Measurements from ENCODE around the gene PNMA8A. TPM values are rescaled to one million over a fixed set of nuclear protein-coding genes. Genes with fewer than 3 reads are reported as not detected.

PNMA8A gene
- total RNA-seq, 4 donors from 2014 or later = 0.90 to 7.4 (median 3.4) TPM

DNA sequence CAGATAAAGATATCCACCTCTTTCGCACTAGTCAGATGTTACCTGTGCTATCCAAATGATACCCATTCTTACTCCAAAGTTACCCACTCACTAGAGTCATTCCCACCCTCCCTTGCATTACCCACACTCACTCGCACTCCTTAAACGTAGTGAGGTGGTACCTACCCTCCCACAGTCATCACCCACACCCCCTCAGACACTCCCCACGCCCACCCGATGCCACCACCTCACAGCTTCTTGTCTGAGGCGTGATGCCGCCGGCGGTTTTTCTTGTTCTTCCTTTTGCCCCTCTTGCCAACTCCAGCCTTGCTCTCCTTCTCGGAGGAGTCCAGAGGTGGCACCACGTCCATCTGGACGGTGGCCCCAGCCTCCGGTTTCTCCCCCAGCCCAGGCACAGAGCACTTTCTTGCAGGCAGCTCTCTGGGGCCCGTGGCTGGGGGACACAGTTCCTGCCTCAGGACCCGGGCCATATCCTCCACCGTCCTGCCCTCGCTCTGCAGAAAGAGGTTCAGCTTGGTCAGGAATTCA lies 43.8 kb downstream of the PNMA8A start:
- Histone ChIP-seq H3K9me3 (no peaks in the 10 kb centered on the region), H3K27me3 (peaks cover 0 to 49% of the 10 kb centered on the region in 2 donors), H3K4me1 (peaks cover 0 to 20% (median 4%) of the 10 kb centered on the region in 4 donors), H3K36me3 (no peaks in the 10 kb centered on the region), H3K4me3 (no peak overlapping the region), H3K27ac (no peak overlapping the region)
- TF ChIP-seq POLR2A (IDR thresholded peaks at IDR 0.05) = no peak
- no peak for TF ChIP-seq EP300 (IDR thresholded peaks at IDR 0.05)
- TF ChIP-seq, protein P1, sequence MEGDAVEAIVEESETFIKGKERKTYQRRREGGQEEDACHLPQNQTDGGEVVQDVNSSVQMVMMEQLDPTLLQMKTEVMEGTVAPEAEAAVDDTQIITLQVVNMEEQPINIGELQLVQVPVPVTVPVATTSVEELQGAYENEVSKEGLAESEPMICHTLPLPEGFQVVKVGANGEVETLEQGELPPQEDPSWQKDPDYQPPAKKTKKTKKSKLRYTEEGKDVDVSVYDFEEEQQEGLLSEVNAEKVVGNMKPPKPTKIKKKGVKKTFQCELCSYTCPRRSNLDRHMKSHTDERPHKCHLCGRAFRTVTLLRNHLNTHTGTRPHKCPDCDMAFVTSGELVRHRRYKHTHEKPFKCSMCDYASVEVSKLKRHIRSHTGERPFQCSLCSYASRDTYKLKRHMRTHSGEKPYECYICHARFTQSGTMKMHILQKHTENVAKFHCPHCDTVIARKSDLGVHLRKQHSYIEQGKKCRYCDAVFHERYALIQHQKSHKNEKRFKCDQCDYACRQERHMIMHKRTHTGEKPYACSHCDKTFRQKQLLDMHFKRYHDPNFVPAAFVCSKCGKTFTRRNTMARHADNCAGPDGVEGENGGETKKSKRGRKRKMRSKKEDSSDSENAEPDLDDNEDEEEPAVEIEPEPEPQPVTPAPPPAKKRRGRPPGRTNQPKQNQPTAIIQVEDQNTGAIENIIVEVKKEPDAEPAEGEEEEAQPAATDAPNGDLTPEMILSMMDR (IDR thresholded peaks at IDR 0.05) = no peak
- DNase-seq (ENCODE audit: low spot score in 2 of 2) = no peak
- WGBS, 2 donors = 81 to 86% methylated on average over 17 of the region's 17 CpGs

DNA sequence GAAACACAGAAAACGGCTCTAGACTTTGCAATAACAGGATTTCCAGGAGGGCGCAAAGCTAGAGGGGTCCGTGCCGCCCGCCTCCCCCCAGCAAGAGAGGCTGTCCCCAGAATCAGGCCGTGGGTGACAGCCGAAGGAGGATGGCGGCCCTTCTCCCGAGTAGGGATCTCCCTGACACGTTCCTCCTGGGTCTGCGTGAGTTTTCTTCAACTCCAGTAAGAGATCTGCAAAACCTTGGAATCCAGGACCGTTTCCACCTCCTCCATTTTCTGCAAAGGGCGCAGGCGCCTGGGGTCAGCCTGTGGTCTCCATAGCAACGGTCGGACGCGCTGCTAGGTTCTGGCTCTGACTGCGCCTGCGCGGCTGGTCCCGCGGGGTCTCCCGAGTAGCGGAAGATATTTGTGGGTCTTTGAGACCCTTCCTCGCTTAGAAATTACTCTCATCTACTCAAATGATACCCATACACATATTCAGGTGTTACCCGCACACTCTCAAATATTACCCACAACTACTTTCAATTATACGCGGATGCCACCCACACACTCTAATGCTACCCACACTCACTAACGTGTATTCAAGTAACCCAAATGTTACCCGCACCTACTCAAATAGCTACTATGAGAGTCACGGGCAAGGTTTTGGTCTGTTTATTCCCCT lies 44.7 kb downstream of the PNMA8A start:
- Histone ChIP-seq H3K27ac (no peak overlapping the region), H3K4me3 (peak overlapping the region; percentile 29 to 56 (median 38)), H3K36me3 (no peaks in the 10 kb centered on the region), H3K27me3 (peaks cover 0 to 46% of the 10 kb centered on the region in 2 donors), H3K4me1 (peaks cover 0 to 20% (median 4%) of the 10 kb centered on the region in 4 donors), H3K9me3 (no peaks in the 10 kb centered on the region)
- WGBS, 2 donors = 4% methylated on average over 29 to 30 of the region's 32 CpGs
- no peak for TF ChIP-seq POLR2A (IDR thresholded peaks at IDR 0.05)
- TF ChIP-seq, protein P1 (IDR thresholded peaks at IDR 0.05) = no peak
- TF ChIP-seq EP300 (IDR thresholded peaks at IDR 0.05) = no peak
- DNase-seq (ENCODE audit: low spot score in 2 of 2) = peak in 1 of 2 donors; percentile 57

DNA sequence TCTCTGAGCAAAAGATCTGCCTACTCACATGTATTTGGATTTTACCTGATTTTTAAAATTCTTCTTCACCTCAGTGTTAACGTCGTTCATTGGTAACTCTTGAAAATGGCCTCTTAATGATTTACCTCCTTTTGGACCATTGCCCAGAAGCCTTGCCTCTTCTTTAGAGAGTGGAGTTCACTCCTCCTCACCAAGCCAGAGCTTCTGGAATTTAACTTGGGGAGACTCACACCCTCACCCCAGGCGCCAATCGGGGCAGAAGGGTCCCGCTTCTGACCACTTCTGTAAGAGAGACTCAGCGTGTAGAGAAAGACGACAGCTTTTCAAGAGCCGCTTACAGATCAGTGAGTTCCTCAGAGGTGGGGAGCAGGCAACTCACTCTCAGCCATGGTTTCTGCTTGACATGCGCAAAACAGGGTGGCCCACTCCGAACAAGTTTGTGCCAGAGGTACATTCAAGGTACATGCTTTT lies 45.3 kb downstream of the PNMA8A start:
- DNase-seq (ENCODE audit: low spot score in 2 of 2) = no peak

DNA sequence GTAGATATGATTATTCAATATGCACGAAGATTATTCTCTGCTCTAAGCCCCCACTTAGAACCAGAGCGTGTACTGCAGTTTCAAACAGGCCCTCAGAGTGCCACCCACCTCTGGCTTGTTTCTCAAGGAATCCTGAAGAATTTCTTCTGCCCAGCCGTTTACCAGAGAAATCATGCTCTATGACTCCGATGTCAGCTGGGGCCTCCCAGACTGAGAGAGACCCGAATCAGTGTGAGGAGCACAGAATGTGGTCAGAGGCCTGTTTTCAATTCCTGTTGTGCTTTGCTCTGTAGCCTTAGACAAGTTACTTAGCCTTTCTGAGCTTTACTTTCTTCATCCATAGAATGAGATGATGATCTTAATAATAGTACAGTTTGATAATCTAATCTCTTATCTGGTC lies 48.2 kb downstream of the PNMA8A start:
- no peak overlapping the region for H3K27ac ChIP-seq
- DNase-seq (ENCODE audit: low spot score in 2 of 2) = no peak
- H3K36me3 ChIP-seq = no peaks in the 10 kb centered on the region
- TF ChIP-seq, protein P1 (IDR thresholded peaks at IDR 0.05) = no peak
- TF ChIP-seq POLR2A (IDR thresholded peaks at IDR 0.05) = no peak
- TF ChIP-seq EP300 (IDR thresholded peaks at IDR 0.05) = no peak
- peaks cover 0 to 25% of the 10 kb centered on the region in 2 donors for H3K27me3 ChIP-seq
- H3K4me3 ChIP-seq = no peak overlapping the region
- H3K4me1 ChIP-seq = peaks cover 0 to 9% (median 0%) of the 10 kb centered on the region in 4 donors
- no peaks in the 10 kb centered on the region for H3K9me3 ChIP-seq
- 55 to 72% methylated on average over 5 of the region's 5 CpGs for WGBS, 2 donors

More for the DNA sequence above, 45.3 kb downstream of the PNMA8A start:
- Histone ChIP-seq H3K4me3 (peak overlapping the region; percentile 29 to 56 (median 38)), H3K27ac (no peak overlapping the region), H3K36me3 (no peaks in the 10 kb centered on the region), H3K27me3 (peaks cover 0 to 41% of the 10 kb centered on the region in 2 donors), H3K9me3 (no peaks in the 10 kb centered on the region), H3K4me1 (peaks cover 0 to 20% (median 4%) of the 10 kb centered on the region in 4 donors)
- 1 to 13% methylated on average over 10 of the region's 10 CpGs for WGBS, 2 donors
- TF ChIP-seq EP300 (IDR thresholded peaks at IDR 0.05) (no peak), POLR2A (IDR thresholded peaks at IDR 0.05) (no peak)
- TF ChIP-seq, protein P1 (IDR thresholded peaks at IDR 0.05) = no peak

DNA sequence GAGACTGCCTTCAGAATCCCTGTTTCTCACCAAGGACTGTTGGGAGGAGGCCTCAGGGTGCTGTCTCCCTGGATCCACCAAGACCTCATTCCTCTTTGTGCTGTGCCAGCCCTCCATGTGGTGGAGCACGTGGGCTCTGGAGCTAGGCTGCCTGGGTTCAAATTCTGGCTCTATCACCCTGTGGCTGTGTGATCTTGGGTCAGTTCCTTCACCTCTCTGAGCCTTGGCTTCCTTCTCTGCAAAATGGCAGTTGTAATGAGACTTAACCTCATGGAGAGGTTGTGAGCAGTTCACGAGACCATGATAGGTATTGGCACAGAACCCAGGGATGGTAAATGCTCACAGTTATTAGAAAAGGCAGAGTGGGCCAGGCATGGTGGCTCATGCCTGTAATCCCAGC lies 49.0 kb downstream of the PNMA8A start:
- Histone ChIP-seq H3K4me3 (no peak overlapping the region), H3K27me3 (peaks cover 0 to 17% of the 10 kb centered on the region in 2 donors), H3K36me3 (no peaks in the 10 kb centered on the region), H3K4me1 (peaks cover 0 to 8% (median 0%) of the 10 kb centered on the region in 4 donors), H3K9me3 (no peaks in the 10 kb centered on the region), H3K27ac (no peak overlapping the region)
- TF ChIP-seq POLR2A (IDR thresholded peaks at IDR 0.05) (no peak), EP300 (IDR thresholded peaks at IDR 0.05) (no peak)
- TF ChIP-seq, protein P1 (IDR thresholded peaks at IDR 0.05) = no peak
- whole genome bisulfite sequencing, 2 donors = 66 to 87% methylated on average over 2 of the region's 2 CpGs
- no peak for DNase-seq (ENCODE audit: low spot score in 2 of 2)
